SK-N-SH (cell line): Measurements from ENCODE around the gene RTP4. TPM values are rescaled to one million over a fixed set of nuclear protein-coding genes. Genes with fewer than 3 reads are reported as not detected.
A peak's percentile ranks its signal among the peaks of the same experiment; 100 is the strongest.

Experiments
- CTCF ChIA-PET: fragments of 300-600, 350-600 bp; formaldehyde crosslinking; extraction: SDS; loops from one replicate; lab custom pipeline; 2021; lab: Yijun Ruan, JAX
- POLR2A ChIA-PET: fragments of 350-600 bp; sonication (Branson Sonifier 250); formaldehyde crosslinking; extraction: SDS; loops from one replicate; lab custom pipeline; 2020; ENCODE audit warnings: antibody characterized with exemption, inconsistent platforms; lab: Yijun Ruan, JAX
- DNase-seq: peaks from one replicate; pipeline ENCODE4 v3.0.0; 2012
- H2AFZ ChIP-seq: fragments of 200-600 bp; sonication (generic); 2 replicates; pipeline ENCODE4 v1.8.1; 2016; ENCODE audit warnings: antibody characterized with exemption, mild to moderate bottlenecking, low read depth
- H3F3A ChIP-seq: fragments of 200-600 bp; sonication (generic); replicated peaks from 2 replicates; pipeline ENCODE3; 2016; ENCODE audit warnings: antibody characterized with exemption, mild to moderate bottlenecking; ENCODE audit not compliant: insufficient read depth
- H3K27ac ChIP-seq, 2 experiments: fragments of 200-500 bp in 1 of 2; fragments of 200-600 bp in 1 of 2; sonication (Bioruptor generic) in 1 of 2; sonication (generic), shearing (Covaris generic) in 1 of 2; 2 replicates each; pipeline versions ENCODE4 v1.5.1 to v1.6.1; 2014 to 2016; ENCODE audit warnings: low read depth in 2 of 2, inconsistent platforms in 1 of 2, low read length in 1 of 2, mild to moderate bottlenecking in 1 of 2, mixed read lengths in 1 of 2
- H3K27me3 ChIP-seq: fragments of 200-600 bp; sonication (generic), shearing (Covaris generic); 2 replicates; pipeline ENCODE4 v1.6.1; 2016; ENCODE audit warnings: mixed run types; ENCODE audit not compliant: insufficient read depth
- H3K36me3 ChIP-seq, 2 experiments: fragments of 200-500 bp in 1 of 2; fragments of 200-600 bp in 1 of 2; sonication (Bioruptor generic) in 1 of 2; sonication (generic) in 1 of 2; replicated peaks in 1 of 2; 2 replicates each; pipeline versions ENCODE3 to v1.5.1; 2014 to 2016; ENCODE audit warnings: low read length in 1 of 2, mild to moderate bottlenecking in 1 of 2; ENCODE audit not compliant: insufficient read depth in 2 of 2, control insufficient read depth in 1 of 2
- H3K4me1 ChIP-seq, 2 experiments: fragments of 200-500 bp in 1 of 2; fragments of 200-600 bp in 1 of 2; sonication (Bioruptor generic) in 1 of 2; sonication (generic), shearing (Covaris generic) in 1 of 2; 2 replicates each; pipeline versions ENCODE4 v1.5.1 to v1.6.1; 2014 to 2016; ENCODE audit warnings: low read depth in 1 of 2, low read length in 1 of 2, mixed run types in 1 of 2; ENCODE audit not compliant: insufficient read depth in 2 of 2, control insufficient read depth in 1 of 2
- H3K4me2 ChIP-seq: fragments of 200-600 bp; sonication (generic), shearing (Covaris generic); 2 replicates; pipeline ENCODE4 v1.6.1; 2017; ENCODE audit warnings: mixed run types
- H3K4me3 ChIP-seq, 2 experiments: fragments of 200-500 bp in 1 of 2; fragments of 200-600 bp in 1 of 2; sonication (Bioruptor generic) in 1 of 2; sonication (generic), shearing (Covaris generic) in 1 of 2; 2 replicates each; pipeline versions ENCODE4 v1.5.1 to v1.8.1; 2014 to 2016; ENCODE audit warnings: low read depth in 2 of 2, inconsistent platforms in 1 of 2, low read length in 1 of 2, mild to moderate bottlenecking in 1 of 2, mixed read lengths in 1 of 2, moderate library complexity in 1 of 2
- H3K79me2 ChIP-seq: fragments of 200-600 bp; sonication (generic); 2 replicates; pipeline ENCODE4 v1.8.1; 2017; ENCODE audit warnings: mild to moderate bottlenecking; ENCODE audit not compliant: insufficient read depth
- H3K9ac ChIP-seq: fragments of 200-600 bp; sonication (generic); 2 replicates; pipeline ENCODE4 v1.6.1; 2017; ENCODE audit warnings: mixed run types
- H3K9me2 ChIP-seq: fragments of 200-600 bp; sonication (generic); 2 replicates; pipeline ENCODE4 v1.6.1; 2017; ENCODE audit warnings: mixed run types
- H3K9me3 ChIP-seq: fragments of 200-600 bp; sonication (generic); 2 replicates; pipeline ENCODE4 v1.6.1; 2017; ENCODE audit warnings: mixed run types, mild to moderate bottlenecking, moderate library complexity
- H4K20me1 ChIP-seq: fragments of 200-600 bp; sonication (generic); 2 replicates; pipeline ENCODE4 v1.6.1; 2017; ENCODE audit warnings: mild to moderate bottlenecking, mixed run types; ENCODE audit not compliant: insufficient read depth
- CHD2 ChIP-seq: fragments of 150-350 bp; IDR thresholded peaks from 2 replicates; pipeline ENCODE4 v1.6.1; 2018; ENCODE audit warnings: low read length; ENCODE audit not compliant: partially characterized antibody
- CTCF ChIP-seq: fragments of 200-600 bp; sonication (generic); IDR thresholded peaks from 2 replicates; pipeline ENCODE4 v1.6.1; 2017; ENCODE audit warnings: antibody characterized with exemption, mild to moderate bottlenecking, moderate library complexity
- ELF1 ChIP-seq: IDR thresholded peaks from 2 replicates; pipeline ENCODE4 v1.4.0; 2012
- EP300 ChIP-seq, 2 experiments: IDR thresholded peaks; 2 replicates each; pipeline versions ENCODE4 v1.4.0 to v1.6.1; 2012; ENCODE audit warnings: borderline replicate concordance in 1 of 2, low read depth in 1 of 2, low read length in 1 of 2
- FOXJ3 ChIP-seq: sonication (generic); formaldehyde crosslinking; IDR thresholded peaks from 2 replicates; pipeline ENCODE4 v1.5.1; 2020; ENCODE audit warnings: mild to moderate bottlenecking, missing genetic modification reagents
- JUND ChIP-seq: IDR thresholded peaks from 2 replicates; pipeline ENCODE4 v1.4.0; 2012
- MAX ChIP-seq: IDR thresholded peaks from 2 replicates; pipeline ENCODE4 v1.4.0; 2012; ENCODE audit warnings: low read depth
- NFIC ChIP-seq: IDR thresholded peaks from 2 replicates; pipeline ENCODE4 v1.4.0; 2012; ENCODE audit warnings: borderline replicate concordance
- NRF1 ChIP-seq: IDR thresholded peaks from 2 replicates; pipeline ENCODE4 v1.6.1; 2012; ENCODE audit warnings: low read depth, mild to moderate bottlenecking, low read length
- POLR2AphosphoS5 ChIP-seq: IDR thresholded peaks from 2 replicates; pipeline ENCODE4 v1.6.1; 2012; ENCODE audit warnings: low read depth, low read length
- RAD21 ChIP-seq: IDR thresholded peaks from 2 replicates; pipeline ENCODE4 v1.6.1; 2012; ENCODE audit warnings: mild to moderate bottlenecking, low read length
- RCOR1 ChIP-seq: fragments of 150-350 bp; IDR thresholded peaks from 2 replicates; pipeline ENCODE4 v1.6.1; 2017; ENCODE audit warnings: antibody characterized with exemption, low read length
- SIN3A ChIP-seq: IDR thresholded peaks from 2 replicates; pipeline ENCODE4 v1.6.1; 2012; ENCODE audit warnings: low read depth, mild to moderate bottlenecking, low read length, moderate library complexity, borderline replicate concordance
- SMC3 ChIP-seq: IDR thresholded peaks from 2 replicates; pipeline ENCODE4 v1.6.1; 2012; ENCODE audit warnings: low read depth, low read length, improper control_type of control experiment
- TAF1 ChIP-seq: IDR thresholded peaks from 2 replicates; pipeline ENCODE4 v1.6.1; 2012; ENCODE audit warnings: low read depth, mild to moderate bottlenecking, low read length, moderate library complexity, borderline replicate concordance
- USF2 ChIP-seq: fragments of 150-350 bp; IDR thresholded peaks from 2 replicates; pipeline ENCODE4 v1.6.1; 2017; ENCODE audit warnings: antibody characterized with exemption, low read length, low read depth, borderline replicate concordance
- YY1 ChIP-seq: IDR thresholded peaks from 2 replicates; pipeline ENCODE4 v1.4.0; 2012; ENCODE audit warnings: low read depth, mild to moderate bottlenecking
- ZBTB33 ChIP-seq: IDR thresholded peaks from 2 replicates; pipeline ENCODE4 v1.4.0; 2012; ENCODE audit warnings: low read depth, borderline replicate concordance
- WGBS: methylation state at CpG from one replicate; pipeline ENCODE4 v1.1.6; 2017; ENCODE audit warnings: low lambda C conversion rate; 5-methylcytosine and 5-hydroxymethylcytosine counted together
- polyA plus RNA-seq, 3 experiments: library from polyadenylated mRNA; depleted of rRNA; stranded (reverse); fragments of >200 nt; gene quantifications; 2 replicates each; pipeline ENCODE4 v1.2.3, GENCODE V29; 2012
- TF ChIP-seq, protein P1 (sequence below): IDR thresholded peaks from 2 replicates; pipeline ENCODE4 v1.4.0; 2012; ENCODE audit warnings: low read depth, borderline replicate concordance

The RTP4 gene
- polyA plus RNA-seq, 1 of the 3 experiments (the other 2 are of a cell fraction): 0.16 TPM

DNA sequence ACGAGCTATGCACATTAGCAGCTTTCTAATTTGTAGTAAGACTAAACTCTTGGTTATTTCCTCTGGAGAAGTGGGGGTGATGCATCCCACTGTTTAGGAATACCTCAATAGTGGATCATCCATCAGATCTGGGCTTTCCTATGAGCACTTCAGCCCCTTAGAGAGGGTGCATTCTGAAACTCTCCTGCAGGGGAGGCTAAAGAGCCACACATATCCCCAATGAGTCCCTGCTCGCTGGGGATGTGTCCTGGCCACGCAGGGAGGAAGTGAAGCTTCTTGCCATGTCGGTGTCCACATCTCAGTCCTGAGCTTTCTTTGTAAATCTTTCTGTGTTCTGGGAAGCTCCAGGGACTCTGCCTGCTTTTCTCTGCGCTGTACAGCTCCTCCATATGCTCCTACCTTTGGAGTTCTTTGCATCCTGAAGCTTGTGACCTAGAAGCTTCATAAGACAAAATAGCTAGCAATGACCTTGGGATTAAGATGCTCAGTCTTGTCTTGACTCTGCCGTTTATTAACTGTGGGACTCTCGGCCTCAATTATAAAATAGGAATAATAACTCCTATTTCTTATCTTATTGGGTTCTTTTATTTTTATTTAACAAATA lies 48.4 kb upstream of the RTP4 start:
- Histone ChIP-seq H3K27ac (no peak overlapping the region), H3K9me3 (no peaks in the 10 kb centered on the region), H3K4me3 (peak overlapping the region in 1 of 2 experiments; percentile 48; a peak in 2 of 4 replicates), H2AFZ (peak overlapping the region; percentile 70; the same call in 1 of the 2 replicates), H3K4me2 (peak overlapping the region; percentile 78), H3K36me3 (no peaks in the 10 kb centered on the region), H3K79me2 (no peaks in the 10 kb centered on the region)
- POLR2A ChIA-PET: no interaction called here
- WGBS: 12% methylated on average over 5 of the region's 7 CpGs
- DNase-seq: peak; percentile 29
- TF ChIP-seq FOXJ3 (CRISPR knock-in tag) (no peak), SMC3 (peak; percentile 30), CTCF (peak; percentile 68), RAD21 (peak; percentile 51), ELF1 (no peak), MAX (no peak), CHD2 (no peak), ZBTB33 (no peak)
- TF ChIP-seq, all 33 proteins: peak for 3
- H3K9me2 ChIP-seq: no peaks in the 10 kb centered on the region
- no peaks in the 10 kb centered on the region for H3F3A ChIP-seq
- no peak overlapping the region for H3K9ac ChIP-seq
- no peaks in the 10 kb centered on the region for H4K20me1 ChIP-seq
- H3K27me3 ChIP-seq: peaks cover 21% of the 10 kb centered on the region; the same call in 1 of the 2 replicates
- CTCF ChIA-PET: interaction anchor here (0.7 to 7.8 kb wide), 33 partner anchors 10 to 400 kb away, joined by 3 to 192 read pairs (median 6); partner anchors contain the start of gene RPL39L
- H3K4me1 ChIP-seq: no peaks in the 10 kb centered on the region; a peak in 1 of 4 replicates

DNA sequence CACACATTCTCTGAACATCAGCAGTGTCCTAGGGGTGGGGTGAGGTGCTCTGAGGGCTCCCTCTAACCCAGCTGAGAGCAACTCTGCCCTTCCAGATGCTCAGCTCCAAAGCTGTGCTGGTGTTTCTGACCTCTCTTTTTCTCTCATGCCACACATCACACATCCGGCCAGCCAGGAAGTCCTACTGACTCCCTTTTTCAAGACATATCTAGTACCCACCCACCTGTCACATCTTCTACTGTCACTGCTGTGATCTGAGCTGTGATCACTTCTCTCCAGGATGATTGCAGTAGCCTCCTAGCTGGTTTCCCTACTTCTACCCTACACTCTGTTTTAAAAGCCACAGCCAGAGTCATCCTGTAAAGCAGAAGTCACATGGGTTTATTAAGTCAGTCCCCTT lies 46.4 kb upstream of the RTP4 start:
- no peaks in the 10 kb centered on the region for H3K79me2 ChIP-seq
- ChIA-PET CTCF (interaction anchor here (0.8 to 7.8 kb wide), 3 partner anchors 90 to 392 kb away, joined by 3 to 192 read pairs (median 3); no protein-coding TSS in a partner anchor), POLR2A (no interaction called here)
- H3K27me3 ChIP-seq: peaks cover 11% of the 10 kb centered on the region; the same call in 1 of the 2 replicates
- H3K4me3 ChIP-seq: no peak overlapping the region
- no peaks in the 10 kb centered on the region for H3F3A ChIP-seq
- no peak overlapping the region for H3K9ac ChIP-seq
- H3K9me2 ChIP-seq: no peaks in the 10 kb centered on the region
- 19% methylated on average over 1 of the region's 1 CpG for WGBS
- no peak overlapping the region for H2AFZ ChIP-seq
- H3K4me1 ChIP-seq: no peaks in the 10 kb centered on the region; a peak in 1 of 4 replicates
- no peak overlapping the region for H3K27ac ChIP-seq
- no peaks in the 10 kb centered on the region for H4K20me1 ChIP-seq
- no peak for DNase-seq
- no peaks in the 10 kb centered on the region for H3K9me3 ChIP-seq
- no peak overlapping the region for H3K4me2 ChIP-seq
- no peaks in the 10 kb centered on the region for H3K36me3 ChIP-seq
- TF ChIP-seq FOXJ3 (CRISPR knock-in tag) (no peak), USF2 (no peak), ZBTB33 (no peak), TAF1 (no peak), JUND (no peak), RCOR1 (no peak), RAD21 (no peak), POLR2AphosphoS5 (no peak), EP300 (IDR thresholded peaks at IDR 0.05; ENCODE audit: borderline replicate concordance in 1 of 2, low read depth in 1 of 2, low read length in 1 of 2) (no peak), YY1 (no peak), NRF1 (no peak), SIN3A (no peak), SMC3 (no peak), NFIC (no peak)
- TF ChIP-seq, protein P1, sequence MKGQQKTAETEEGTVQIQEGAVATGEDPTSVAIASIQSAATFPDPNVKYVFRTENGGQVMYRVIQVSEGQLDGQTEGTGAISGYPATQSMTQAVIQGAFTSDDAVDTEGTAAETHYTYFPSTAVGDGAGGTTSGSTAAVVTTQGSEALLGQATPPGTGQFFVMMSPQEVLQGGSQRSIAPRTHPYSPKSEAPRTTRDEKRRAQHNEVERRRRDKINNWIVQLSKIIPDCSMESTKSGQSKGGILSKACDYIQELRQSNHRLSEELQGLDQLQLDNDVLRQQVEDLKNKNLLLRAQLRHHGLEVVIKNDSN: no peak
